Measurements from ENCODE around the gene LRPAP1.
A peak's percentile ranks its signal among the peaks of the same experiment; 100 is the strongest.

Gene LRPAP1

GRCh38 chr4:3489451-3489962 lies 42.7 kb downstream of the LRPAP1 start:
- H3K4me3 ChIP-seq (ENCODE audit: low read depth, low read length): no peak overlapping the region
- peak; percentile 92 for DNase-seq (ENCODE audit: low read depth)
- TF ChIP-seq CTCF (IDR thresholded peaks at IDR 0.05; ENCODE audit: low read depth, low read length) (no peak), MYC (IDR thresholded peaks at IDR 0.05; ENCODE audit: low read depth, low read length) (no peak)

GRCh38 chr4:3488820-3489219 lies 43.4 kb downstream of the LRPAP1 start:
- no peak for TF ChIP-seq POLR2A (IDR thresholded peaks at IDR 0.05; ENCODE audit: extremely low read depth, insufficient read length)
- TF ChIP-seq, protein P1, sequence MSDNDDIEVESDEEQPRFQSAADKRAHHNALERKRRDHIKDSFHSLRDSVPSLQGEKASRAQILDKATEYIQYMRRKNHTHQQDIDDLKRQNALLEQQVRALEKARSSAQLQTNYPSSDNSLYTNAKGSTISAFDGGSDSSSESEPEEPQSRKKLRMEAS (IDR thresholded peaks at IDR 0.05; ENCODE audit: low read depth, low read length): no peak
- no peak for TF ChIP-seq MYC (IDR thresholded peaks at IDR 0.05; ENCODE audit: low read depth, low read length)
- TF ChIP-seq CTCF (IDR thresholded peaks at IDR 0.05; ENCODE audit: low read depth, low read length): no peak
- H3K4me3 ChIP-seq (ENCODE audit: low read depth, low read length): no peak overlapping the region
- no peak for DNase-seq (ENCODE audit: low read depth)

DNA sequence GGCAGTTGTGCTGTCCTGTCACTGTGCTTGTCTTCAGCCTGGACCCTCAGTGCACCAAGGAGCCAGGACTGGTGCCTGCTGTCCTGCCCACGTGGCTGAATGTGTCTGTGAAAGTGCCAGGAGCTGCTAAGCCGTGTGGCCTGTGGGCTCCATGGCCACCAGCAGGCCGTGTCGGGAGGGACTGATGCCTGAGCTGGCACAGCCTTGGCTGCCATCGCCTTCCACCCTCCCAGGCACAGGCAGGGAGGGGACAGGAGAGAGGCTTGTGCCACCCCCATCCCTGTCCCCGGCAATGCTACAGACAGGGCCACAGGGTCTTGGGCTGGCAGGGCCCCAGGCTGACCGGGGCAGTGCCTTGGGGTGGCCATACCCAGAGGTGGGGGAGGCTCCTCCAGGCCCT lies 44.4 kb downstream of the LRPAP1 start:
- TF ChIP-seq, protein P1 (IDR thresholded peaks at IDR 0.05; ENCODE audit: low read depth, low read length): no peak
- TF ChIP-seq CTCF (IDR thresholded peaks at IDR 0.05; ENCODE audit: low read depth, low read length): no peak
- no peak for TF ChIP-seq MYC (IDR thresholded peaks at IDR 0.05; ENCODE audit: low read depth, low read length)
- TF ChIP-seq POLR2A (IDR thresholded peaks at IDR 0.05; ENCODE audit: extremely low read depth, insufficient read length): no peak
- no peak overlapping the region for H3K4me3 ChIP-seq (ENCODE audit: low read depth, low read length)
- DNase-seq (ENCODE audit: low read depth): no peak

DNA sequence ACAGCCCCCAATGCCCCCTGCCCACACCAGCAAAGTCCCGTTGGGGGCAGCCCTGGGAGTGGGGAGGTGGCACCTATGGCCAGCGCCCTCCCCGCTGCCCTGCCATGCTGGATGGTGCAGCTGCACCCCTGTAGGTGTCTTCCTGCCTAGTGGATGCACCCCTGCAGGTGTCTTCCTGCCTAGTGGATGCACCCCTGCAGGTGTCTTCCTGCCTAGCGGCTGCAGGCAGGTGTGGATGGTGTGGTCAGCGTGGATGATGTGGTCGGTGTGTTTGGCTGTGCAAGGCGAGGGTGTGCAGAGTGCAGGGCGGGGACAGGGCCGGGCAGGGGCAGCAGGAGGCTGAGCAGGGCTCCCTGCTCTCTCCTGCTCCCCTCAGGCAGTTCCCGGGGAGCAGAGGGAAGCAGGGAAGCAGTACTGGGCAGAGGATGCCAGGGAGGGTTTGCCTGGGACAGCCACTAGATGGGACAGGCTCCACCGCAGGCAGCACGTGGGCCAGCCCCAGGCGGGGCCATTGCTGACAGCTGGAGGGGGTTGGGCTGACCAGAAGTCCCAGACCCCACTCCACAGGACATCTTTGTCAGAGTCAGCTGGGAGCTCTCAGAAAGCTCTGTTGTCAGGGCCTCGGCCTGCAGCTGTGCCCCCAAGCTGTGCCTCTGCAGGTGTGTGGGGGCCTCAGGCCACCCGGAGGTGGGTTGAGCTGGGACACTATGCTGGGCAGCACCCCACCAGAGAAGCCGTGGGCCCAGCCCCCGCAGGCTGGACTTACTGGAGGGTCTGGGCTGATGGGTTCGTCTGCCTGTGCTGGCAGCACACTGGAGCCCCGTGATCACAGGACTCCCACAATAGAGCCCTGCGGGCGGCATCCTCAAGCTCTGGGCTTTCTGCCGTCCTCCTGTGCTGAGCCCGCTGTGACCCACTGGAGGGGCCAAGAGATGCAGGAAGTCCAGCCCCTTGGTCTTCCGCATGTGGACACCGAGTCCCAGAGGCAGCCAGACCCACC lies 45.4 kb downstream of the LRPAP1 start:
- TF ChIP-seq CTCF (IDR thresholded peaks at IDR 0.05; ENCODE audit: low read depth, low read length): no peak
- no peak for TF ChIP-seq MYC (IDR thresholded peaks at IDR 0.05; ENCODE audit: low read depth, low read length)
- TF ChIP-seq, protein P1 (IDR thresholded peaks at IDR 0.05; ENCODE audit: low read depth, low read length): no peak
- TF ChIP-seq POLR2A (IDR thresholded peaks at IDR 0.05; ENCODE audit: extremely low read depth, insufficient read length): no peak
- no peak overlapping the region for H3K4me3 ChIP-seq (ENCODE audit: low read depth, low read length)
- DNase-seq (ENCODE audit: low read depth): no peak

GRCh38 chr4:3485886-3486540 lies 46.2 kb downstream of the LRPAP1 start:
- H3K4me3 ChIP-seq (ENCODE audit: low read depth, low read length): no peak overlapping the region
- TF ChIP-seq, protein P1 (IDR thresholded peaks at IDR 0.05; ENCODE audit: low read depth, low read length): no peak
- DNase-seq (ENCODE audit: low read depth): no peak

Data from NB4 (cell line).